ENCODE data around the gene EXOC4. TPM values are rescaled to one million over a fixed set of nuclear protein-coding genes. Genes with fewer than 3 reads are reported as not detected.
A peak's percentile ranks its signal among the peaks of the same experiment; 100 is the strongest.

Gene EXOC4
- total RNA-seq, 1 experiment from 2014 or later = 75.8 TPM

- Histone ChIP-seq H3K18ac (ENCODE audit: insufficient read length, low read depth, low read length) (no peak overlapping the region), H3K79me1 (ENCODE audit: insufficient read depth, low read depth, low read length, poor library complexity, severe bottlenecking) (no peaks in the 10 kb centered on the region), H3K27ac (ENCODE audit: insufficient read length, low read depth, low read length) (no peak overlapping the region), H2BK5ac (ENCODE audit: insufficient read length, low read length) (no peak overlapping the region), H2BK15ac (ENCODE audit: low read depth, low read length) (no peak overlapping the region), H3K4ac (ENCODE audit: low read depth, low read length) (no peak overlapping the region), H3K23me2 (ENCODE audit: insufficient read length, low read depth, low read length, poor library complexity, severe bottlenecking) (no peaks in the 10 kb centered on the region), H4K5ac (ENCODE audit: insufficient read length, low read depth, low read length) (no peak overlapping the region), H2BK12ac (ENCODE audit: insufficient read length, low read depth, low read length) (no peak overlapping the region), H3K4me2 (ENCODE audit: insufficient read depth, insufficient read length, low read length) (no peak overlapping the region), H2BK20ac (ENCODE audit: low read depth, low read length, poor library complexity, severe bottlenecking) (no peak overlapping the region), H4K20me1 (ENCODE audit: control insufficient read depth, insufficient read depth, insufficient read length) (no peaks in the 10 kb centered on the region), H3K4me1 (ENCODE audit: insufficient read depth, low read length) (no peaks in the 10 kb centered on the region; the same call in 1 of the 2 replicates), H3T11ph (ENCODE audit: low read length) (no peak overlapping the region), H3K23ac (ENCODE audit: insufficient read length, low read depth, low read length) (no peak overlapping the region), H3K9me3 (ENCODE audit: control insufficient read depth, low read depth, low read length) (no peaks in the 10 kb centered on the region), H3K14ac (ENCODE audit: insufficient read depth, low read length) (no peak overlapping the region), H3K9ac (ENCODE audit: extremely low read depth, insufficient read length, low read length) (no peak overlapping the region), H4K91ac (ENCODE audit: insufficient read length, low read depth, low read length) (no peak overlapping the region), H4K8ac (replicated peaks; ENCODE audit: insufficient read length, low read depth, low read length) (no peak overlapping the region), H3K56ac (ENCODE audit: insufficient read length, low read depth, low read length) (no peak overlapping the region), H2BK120ac (ENCODE audit: low read depth, low read length, poor library complexity, severe bottlenecking) (no peak overlapping the region), H3K27me3 (ENCODE audit: insufficient read depth, low read length) (no peaks in the 10 kb centered on the region), H2AK5ac (ENCODE audit: insufficient read length, low read length) (no peak overlapping the region), H2AFZ (ENCODE audit: low read length) (no peak overlapping the region), H3K79me2 (ENCODE audit: insufficient read depth, low read length) (no peaks in the 10 kb centered on the region)
- Mint-ChIP-seq H3K4me1 (peaks cover 14 to 15% of the 10 kb centered on the region in 2 experiments), H3K27ac (peak overlapping the region in 1 of 3 experiments; percentile 62; a peak in 2 of 7 replicates), H3K9me3 (peaks cover 2 to 3% of the 10 kb centered on the region in 2 experiments; a peak in 2 of 5 replicates), H3K36me3 (ENCODE audit: insufficient read depth in 1 of 3, low read depth in 3 of 3) (peaks cover 0 to 4% (median 3%) of the 10 kb centered on the region in 3 experiments; a peak in 4 of 7 replicates), H3K4me3 (no peak overlapping the region), H3K27me3 (ENCODE audit: low read depth) (no peaks in the 10 kb centered on the region)
- DNase-seq = no peak
- no peak for TF ChIP-seq CTCF (conservative IDR thresholded peaks at IDR 0.05)
Measured at GRCh38 chr7:133837224-133837623, 584.3 kb downstream of the EXOC4 start.
